Right forelimb (tissue), 1 donor: ENCODE results near the gene GFRA1.

ENCODE experiments used
- DNase-seq: peaks from one replicate; pipeline ENCODE4 v3.0.0-alpha.2; 2018

Gene GFRA1

GRCh38 chr10:116156819-116157218 lies 116.2 kb downstream of the GFRA1 start:
- DNase-seq = no peak

- DNase-seq = no peak
Observed at GRCh38 chr10:116155191-116155590, 117.8 kb downstream of the GFRA1 start.

DNA sequence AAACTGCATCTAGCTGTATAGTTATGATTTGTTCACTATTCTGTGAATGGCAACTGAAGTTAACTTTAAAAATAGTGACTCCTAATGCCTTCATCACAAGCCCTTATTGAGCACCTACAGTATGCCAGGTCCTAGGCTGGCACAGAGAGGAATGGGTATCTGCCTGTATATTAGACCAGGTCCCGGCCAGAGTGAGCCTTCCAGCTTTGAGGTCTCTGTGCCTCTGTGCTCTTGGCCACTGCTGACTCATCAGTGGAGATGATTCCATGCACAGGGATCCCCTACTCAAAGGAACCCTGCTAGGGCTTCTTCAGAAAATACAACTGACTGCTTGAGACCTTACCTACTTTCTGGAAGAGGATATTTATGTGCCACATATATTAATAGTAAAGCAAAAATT lies 118.4 kb downstream of the GFRA1 start:
- no peak for DNase-seq

- DNase-seq = no peak
Observed at GRCh38 chr10:116151076-116151475, 121.9 kb downstream of the GFRA1 start.

DNA sequence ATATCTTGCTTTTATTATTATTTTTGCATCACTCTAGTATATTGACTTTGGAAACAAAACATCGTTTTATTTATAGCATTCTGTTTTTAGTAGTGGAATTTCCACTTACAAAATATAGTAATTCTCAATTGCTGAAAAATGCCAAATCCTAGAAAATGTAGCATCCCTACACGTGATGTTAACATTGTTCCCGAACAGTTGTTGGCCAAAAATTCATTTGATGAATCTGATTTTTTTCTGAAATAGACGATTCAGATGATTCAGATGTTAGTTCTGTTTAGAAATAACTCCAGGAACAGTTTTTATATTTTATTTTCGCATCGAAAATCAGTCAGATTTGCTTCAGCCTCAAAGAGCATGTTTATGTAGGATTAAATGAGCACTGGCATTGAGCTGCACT lies 122.4 kb downstream of the GFRA1 start:
- DNase-seq = no peak

DNA sequence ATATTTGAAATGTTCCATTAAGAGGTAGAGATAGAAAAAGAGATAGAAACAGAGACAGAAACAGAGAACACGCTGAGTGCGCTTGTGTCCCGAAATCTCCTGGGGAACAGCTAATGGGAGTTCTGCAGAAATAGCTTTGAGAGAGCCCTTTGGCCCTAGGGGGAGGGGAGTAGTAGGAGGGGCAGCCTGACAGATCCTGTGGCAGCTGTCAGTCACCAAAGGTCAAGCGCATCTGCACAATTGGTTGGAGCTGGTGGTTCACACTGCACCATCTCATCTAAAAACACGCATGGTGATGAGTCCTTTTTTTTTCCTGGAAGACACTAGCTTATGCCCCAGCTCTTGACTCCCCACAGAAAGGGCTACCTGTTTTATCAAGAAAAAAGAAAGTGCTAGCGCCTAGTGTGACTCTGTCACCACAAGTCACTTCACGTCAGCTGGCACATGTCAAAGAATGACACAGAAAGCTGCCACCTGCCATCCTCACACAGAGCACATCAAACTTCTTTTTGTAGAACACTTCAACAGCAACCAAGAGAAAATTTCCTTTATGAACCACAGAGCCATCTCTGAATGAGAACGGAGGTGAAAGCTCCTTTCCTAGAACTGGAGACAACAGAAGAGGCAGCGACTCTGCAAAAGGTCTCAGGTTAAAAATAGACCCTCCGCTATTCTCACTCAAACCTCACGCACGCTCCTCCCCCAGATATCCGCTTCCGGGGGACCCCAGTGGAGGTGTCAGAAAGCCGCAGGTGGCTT lies 125.7 kb downstream of the GFRA1 start:
- DNase-seq = no peak

- no peak for DNase-seq
Observed at GRCh38 chr10:116146372-116147140, 126.5 kb downstream of the GFRA1 start.

DNA sequence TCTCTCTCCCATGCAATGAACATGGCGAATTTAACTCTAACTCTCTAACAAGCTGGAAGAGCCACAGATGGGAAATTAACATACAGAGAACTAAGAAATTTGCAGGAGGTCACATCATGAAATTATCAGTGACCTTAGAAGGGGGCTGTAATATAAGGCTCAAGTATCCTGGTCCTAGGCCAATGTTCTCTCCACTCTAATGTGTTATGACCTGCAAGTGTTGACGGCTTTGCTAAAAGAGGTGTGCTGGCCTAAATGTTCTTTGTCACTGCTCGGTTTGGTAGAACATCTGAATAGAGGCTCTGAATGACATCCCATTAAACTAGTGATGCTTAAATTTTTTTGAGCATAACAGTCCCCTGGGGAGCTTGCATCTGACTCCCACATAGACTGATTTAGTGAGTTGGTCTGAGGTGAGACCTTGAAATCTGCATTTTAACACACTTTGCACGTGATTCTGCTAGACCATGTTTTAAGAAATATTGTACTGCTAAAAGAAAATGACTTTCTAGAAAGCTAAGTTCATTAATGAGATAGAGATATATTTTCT lies 129.3 kb downstream of the GFRA1 start:
- DNase-seq = no peak

DNA sequence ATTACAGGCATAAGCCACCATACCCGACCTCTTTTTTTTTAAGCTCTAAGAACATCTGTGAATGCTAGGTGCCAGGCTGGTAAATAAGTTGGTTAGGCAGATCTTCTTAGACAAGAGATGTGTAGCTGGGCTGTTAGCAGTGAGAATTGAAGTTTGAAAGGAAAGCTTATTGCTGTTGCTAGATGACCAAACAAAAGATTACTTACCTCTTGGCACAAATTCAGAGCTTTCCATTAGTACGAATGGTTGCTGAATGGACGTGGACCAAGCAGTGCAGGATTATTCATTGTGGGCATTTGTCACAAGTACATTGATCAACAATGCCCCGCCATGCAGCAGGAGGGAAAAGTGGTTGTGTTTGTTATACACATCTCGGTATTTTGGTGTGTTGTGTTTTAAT lies 131.2 kb downstream of the GFRA1 start:
- DNase-seq = no peak

- no peak for DNase-seq
Observed at GRCh38 chr10:116141246-116141645, 131.8 kb downstream of the GFRA1 start.

GRCh38 chr10:116139886-116140285 lies 133.1 kb downstream of the GFRA1 start:
- DNase-seq = no peak

DNA sequence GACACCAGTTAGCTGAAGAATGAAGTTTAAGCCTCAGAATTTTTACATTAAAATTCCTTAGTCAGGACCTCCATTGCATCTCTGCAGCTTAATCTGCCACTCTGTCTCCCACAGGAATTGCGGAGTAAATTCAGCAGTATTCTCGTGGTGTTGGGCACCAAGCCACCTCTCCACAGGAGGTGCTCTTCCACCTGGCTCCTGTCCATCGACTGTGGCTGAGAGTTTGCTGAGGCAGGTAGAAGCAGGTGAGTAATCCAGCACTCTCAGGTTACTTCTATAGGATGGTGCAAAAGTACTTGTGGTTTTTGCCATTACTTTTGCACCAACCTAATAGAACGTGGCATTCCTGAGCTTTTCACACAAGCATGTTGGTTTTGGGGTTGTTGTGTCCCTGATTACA lies 134.1 kb downstream of the GFRA1 start:
- DNase-seq = no peak

DNA sequence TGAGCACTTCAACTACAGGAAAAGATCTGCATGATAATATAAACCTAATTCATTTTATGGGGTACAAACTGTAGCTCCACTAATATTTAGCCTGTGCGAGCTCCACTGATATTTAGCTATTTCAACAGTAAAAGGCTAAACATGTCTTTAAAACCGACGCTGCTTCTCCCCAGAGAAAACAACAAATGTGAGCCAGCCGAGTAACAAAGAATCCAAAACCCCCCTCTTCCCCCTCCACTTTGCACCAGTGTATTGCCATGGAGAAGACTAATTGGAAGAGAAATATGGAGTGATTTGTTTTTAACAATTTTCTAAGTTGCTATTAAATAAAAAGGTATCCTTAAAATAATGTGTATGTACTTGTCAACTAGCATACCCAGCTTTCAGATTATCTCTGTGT lies 136.7 kb downstream of the GFRA1 start:
- no peak for DNase-seq

DNA sequence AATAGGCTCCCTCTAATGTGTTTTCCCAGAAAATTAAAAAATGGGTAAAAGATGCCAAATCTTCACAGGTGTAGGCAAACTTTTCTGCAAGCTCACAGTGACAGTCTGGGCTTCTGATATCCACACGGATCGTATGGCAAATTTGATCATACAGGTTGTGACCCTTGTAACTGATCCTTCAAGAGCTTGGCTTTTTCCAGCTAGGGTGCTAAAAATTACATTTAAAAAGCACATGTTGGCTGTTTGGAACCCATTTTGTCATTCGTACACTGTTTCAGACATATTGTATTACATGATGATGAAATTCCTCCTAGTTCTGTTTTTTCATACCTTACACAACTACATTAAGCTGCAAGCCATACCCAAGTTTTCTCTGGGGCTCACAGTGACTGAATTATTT lies 138.7 kb downstream of the GFRA1 start:
- DNase-seq = no peak

DNA sequence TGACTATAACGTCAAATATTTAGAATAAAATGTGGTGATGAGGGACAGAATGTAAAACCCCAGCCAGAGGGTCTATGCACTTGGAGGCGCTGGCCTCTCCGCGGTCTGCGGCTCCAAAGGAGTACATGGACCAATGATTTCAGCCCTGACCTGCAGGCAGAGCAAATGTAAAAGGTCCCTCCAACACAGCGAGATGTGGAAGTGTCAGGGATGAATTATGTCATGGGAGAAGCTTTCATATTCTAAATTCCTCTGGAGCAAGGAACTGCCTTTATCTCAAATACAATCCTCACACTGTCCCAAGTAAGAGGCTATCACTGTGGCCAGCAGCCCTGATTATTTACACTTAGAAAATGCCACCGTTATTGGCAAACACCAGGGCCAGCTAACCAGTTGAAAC lies 139.4 kb downstream of the GFRA1 start:
- DNase-seq = no peak

- DNase-seq = no peak
Observed at GRCh38 chr10:116132780-116133399, 140.1 kb downstream of the GFRA1 start.

DNA sequence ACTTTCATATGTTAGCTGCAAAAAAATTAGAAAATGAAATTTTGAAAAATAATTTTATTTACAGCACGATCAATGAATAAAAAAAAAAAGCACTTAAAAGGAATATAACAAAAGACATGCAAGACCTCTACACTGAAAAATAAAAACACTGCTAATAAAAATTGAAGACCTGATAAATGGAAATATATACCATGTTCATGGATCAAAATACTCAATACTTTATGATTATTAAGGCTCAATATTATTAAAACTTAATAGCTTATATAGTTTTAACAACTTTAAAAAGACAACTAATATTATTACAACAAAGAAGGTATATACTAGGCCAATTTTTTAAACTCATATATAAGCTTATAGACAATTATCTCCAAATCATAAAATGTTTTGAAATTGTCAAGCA lies 143.0 kb downstream of the GFRA1 start:
- no peak for DNase-seq

- DNase-seq = no peak
Observed at GRCh38 chr10:116126954-116127695, 145.9 kb downstream of the GFRA1 start.

GRCh38 chr10:116126239-116126638 lies 146.8 kb downstream of the GFRA1 start:
- DNase-seq = no peak

DNA sequence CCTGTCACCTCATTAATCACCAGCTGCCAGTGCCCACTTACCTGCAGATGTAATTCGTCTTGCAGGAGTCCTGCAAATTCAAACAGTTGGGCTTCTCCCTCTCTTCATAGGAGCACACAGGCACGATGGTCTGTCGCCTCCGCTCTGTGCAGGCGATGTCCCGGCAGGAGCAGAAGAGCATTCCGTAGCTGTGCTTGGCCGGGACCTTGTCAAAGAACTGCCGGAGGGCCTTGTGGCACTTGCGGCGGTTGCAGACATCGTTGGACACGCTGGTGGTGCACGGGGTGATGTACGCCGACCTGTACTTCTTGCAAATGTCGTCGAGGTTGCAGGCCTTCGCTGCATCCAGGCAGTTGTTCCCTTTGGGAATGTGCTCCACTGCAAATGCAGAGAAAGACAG lies 147.8 kb downstream of the GFRA1 start:
- no peak for DNase-seq

GRCh38 chr10:116124777-116125176 lies 148.2 kb downstream of the GFRA1 start:
- DNase-seq = no peak

DNA sequence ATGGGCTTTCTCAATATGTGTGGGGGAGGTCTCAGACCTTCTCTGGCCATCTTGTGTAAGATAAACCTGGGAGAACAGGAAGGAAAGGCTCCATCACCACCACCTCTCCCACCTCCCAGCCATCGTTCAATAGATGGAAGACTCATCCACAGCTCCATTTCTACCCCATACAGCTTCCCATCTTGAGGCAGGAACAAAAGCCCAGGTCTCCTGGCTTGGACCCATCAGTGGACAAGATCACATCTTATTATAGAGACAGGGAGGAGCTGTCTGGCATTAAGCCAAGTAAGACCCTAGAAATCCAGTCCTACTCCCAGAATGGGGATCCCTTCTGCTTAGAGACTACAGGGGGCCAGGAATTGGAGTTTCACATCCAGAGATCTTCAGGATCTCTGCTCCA lies 150.3 kb downstream of the GFRA1 start:
- DNase-seq = no peak
